Measurements from ENCODE around the gene INHBC.
A peak's percentile ranks its signal among the peaks of the same experiment; 100 is the strongest.
"Not testable (repeated sequence)": the region's sequence is repeated elsewhere in the genome, so short reads cannot be mapped to it uniquely, and the experiment has no call there.

The INHBC gene

GRCh38 chr12:57487055-57487596 is 52.5 kb downstream of the INHBC start:
- no peak for DNase-seq (ENCODE audit: low read depth)

- DNase-seq (ENCODE audit: low read depth): peak; percentile 94
Observed at GRCh38 chr12:57487597-57488401, 53.2 kb downstream of the INHBC start, which contains the start of gene MARS1. TSS of gene MARS1 (plus strand) at chr12:57488068. CDS start at chr12:57488091, 23 bp downstream.

GRCh38 chr12:57488402-57489156 is 54.0 kb downstream of the INHBC start:
- DNase-seq (ENCODE audit: low read depth): no peak

GRCh38 chr12:57489157-57489641 is 54.6 kb downstream of the INHBC start:
- no peak for DNase-seq (ENCODE audit: low read depth)

GRCh38 chr12:57490126-57490525 is 55.5 kb downstream of the INHBC start:
- DNase-seq (ENCODE audit: low read depth): no peak

- DNase-seq (ENCODE audit: low read depth): no peak
Observed at GRCh38 chr12:57491393-57492280, 57.1 kb downstream of the INHBC start.

- DNase-seq (ENCODE audit: low read depth): not testable (repeated sequence)
Observed at GRCh38 chr12:57495051-57495701, 60.6 kb downstream of the INHBC start.

GRCh38 chr12:57496822-57497221 is 62.2 kb downstream of the INHBC start:
- DNase-seq (ENCODE audit: low read depth): no peak

GRCh38 chr12:57497223-57498131 is 62.9 kb downstream of the INHBC start:
- DNase-seq (ENCODE audit: low read depth): no peak

GRCh38 chr12:57498132-57498502 is 63.5 kb downstream of the INHBC start:
- no peak for DNase-seq (ENCODE audit: low read depth)

- DNase-seq (ENCODE audit: low read depth): no peak
Observed at GRCh38 chr12:57498571-57498970, 64.0 kb downstream of the INHBC start.

GRCh38 chr12:57500213-57500612 is 65.6 kb downstream of the INHBC start:
- DNase-seq (ENCODE audit: low read depth): no peak
